Esophagus mucosa (tissue), 1 donor: ENCODE data around the gene HMX2. TPM values are rescaled to one million over a fixed set of nuclear protein-coding genes. Genes with fewer than 3 reads are reported as not detected.

Experiments used
- total RNA-seq: library from RNA; stranded (reverse); gene quantifications from one replicate; pipeline ENCODE4 v1.2.4, GENCODE V29; 2023
- donor health status: DM: yes; HTN: yes; CAD: no.

Gene HMX2
- total RNA-seq, 1 donor from 2014 or later: not detected

Other genes with a start within 250 kb of the HMX2 start
- not detected for gene FAM24A, start 237.5 kb upstream of the HMX2 start, total RNA-seq
- 4.7 TPM for gene C10orf88, start 193.9 kb upstream of the HMX2 start, total RNA-seq
- 2.7 TPM for gene PSTK, start 167.7 kb upstream of the HMX2 start, total RNA-seq
- gene IKZF5, start 139.3 kb upstream of the HMX2 start, total RNA-seq: 7.7 TPM
- 21.1 TPM for gene ACADSB, start 139.1 kb upstream of the HMX2 start, total RNA-seq
- not detected for gene HMX3, start 12.2 kb upstream of the HMX2 start, total RNA-seq
- 65.2 TPM for gene BUB3, start 6.3 kb downstream of the HMX2 start, total RNA-seq